ENCODE data around the gene PTPRD.

DNA sequence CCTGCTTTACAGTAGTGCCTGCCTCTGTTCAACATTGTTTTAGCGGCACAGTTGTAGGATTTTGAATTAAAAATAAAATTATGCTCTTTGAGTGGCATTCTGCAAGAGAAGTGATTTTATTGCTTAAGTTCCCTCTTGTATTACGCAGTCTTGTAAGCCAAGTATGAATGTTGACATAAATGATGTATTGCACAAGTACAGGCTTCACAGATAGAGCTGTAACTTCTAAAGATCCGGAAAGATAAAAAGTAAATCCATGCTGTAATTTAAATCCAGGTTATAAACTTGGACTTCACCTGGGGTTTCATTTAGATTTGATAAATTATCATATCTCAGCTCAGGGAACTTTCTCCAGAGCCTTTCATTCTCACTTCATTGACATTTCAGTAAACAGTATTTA, 1114.7 kb downstream of the PTPRD start:
- TF ChIP-seq CTCF (conservative IDR thresholded peaks at IDR 0.05 in 1 of 2, IDR thresholded peaks at IDR 0.05 in 1 of 2; ENCODE audit: low read depth in 1 of 2, low read length in 2 of 2) (no peak), EZH2 (IDR thresholded peaks at IDR 0.05; ENCODE audit: low read length, missing control alignments) (no peak)

Data from fibroblast of lung (primary cell).